Sigmoid colon (tissue), 4 donors: ENCODE results near the gene PLPP3.

Source experiments
- POLR2A ChIP-seq, 2 donors: fragments of 450-650 bp; IDR thresholded peaks; one replicate each; pipeline ENCODE4 v1.6.1; 2016; ENCODE audit warnings: antibody characterized with exemption in 2 of 2, mild to moderate bottlenecking in 2 of 2, moderate library complexity in 2 of 2
- POLR2AphosphoS5 ChIP-seq, 4 donors: sonication (generic); formaldehyde crosslinking; IDR thresholded peaks; one replicate each; pipeline ENCODE4 v1.6.1; 2017; ENCODE audit warnings: antibody characterized with exemption in 4 of 4
- TF ChIP-seq, protein P1 (sequence below), 4 experiments: fragments of 450-650 bp in 3 of 4; fragments of 200-600 bp in 1 of 4; IDR thresholded peaks; one replicate each; pipeline ENCODE4 v1.5.1; 2016 to 2019; ENCODE audit warnings: antibody characterized with exemption in 4 of 4, mild to moderate bottlenecking in 3 of 4, moderate library complexity in 2 of 4

DNA sequence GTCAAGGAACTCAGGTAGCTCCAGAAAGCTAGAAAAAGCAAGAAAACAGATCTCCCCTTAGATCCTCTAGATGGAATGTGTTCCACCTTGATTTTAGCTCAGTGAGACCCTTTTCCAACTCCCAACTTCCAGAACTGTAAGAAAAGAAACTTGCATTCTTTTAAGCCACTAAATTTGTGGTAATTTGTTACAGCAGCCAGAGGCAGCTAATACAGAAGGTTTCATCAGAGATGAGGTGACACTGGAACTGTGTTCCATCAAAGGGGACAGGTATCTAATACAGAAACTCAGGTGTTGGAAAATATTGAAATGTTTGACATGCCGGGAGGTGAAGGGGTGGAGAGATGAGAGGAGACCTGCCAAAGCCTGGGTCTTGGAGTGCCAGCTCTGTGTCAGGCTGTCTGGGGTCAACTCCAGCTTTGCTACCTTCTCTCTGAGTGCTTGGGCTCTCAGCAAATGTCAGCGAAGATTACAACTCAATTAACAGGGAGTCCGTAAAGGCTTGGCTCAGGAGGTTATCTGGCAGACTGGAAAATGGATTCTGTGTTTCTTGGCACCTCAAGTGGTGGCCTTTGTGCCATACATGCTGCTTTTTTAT lies 71.3 kb downstream of the PLPP3 start:
- TF ChIP-seq, protein P1, sequence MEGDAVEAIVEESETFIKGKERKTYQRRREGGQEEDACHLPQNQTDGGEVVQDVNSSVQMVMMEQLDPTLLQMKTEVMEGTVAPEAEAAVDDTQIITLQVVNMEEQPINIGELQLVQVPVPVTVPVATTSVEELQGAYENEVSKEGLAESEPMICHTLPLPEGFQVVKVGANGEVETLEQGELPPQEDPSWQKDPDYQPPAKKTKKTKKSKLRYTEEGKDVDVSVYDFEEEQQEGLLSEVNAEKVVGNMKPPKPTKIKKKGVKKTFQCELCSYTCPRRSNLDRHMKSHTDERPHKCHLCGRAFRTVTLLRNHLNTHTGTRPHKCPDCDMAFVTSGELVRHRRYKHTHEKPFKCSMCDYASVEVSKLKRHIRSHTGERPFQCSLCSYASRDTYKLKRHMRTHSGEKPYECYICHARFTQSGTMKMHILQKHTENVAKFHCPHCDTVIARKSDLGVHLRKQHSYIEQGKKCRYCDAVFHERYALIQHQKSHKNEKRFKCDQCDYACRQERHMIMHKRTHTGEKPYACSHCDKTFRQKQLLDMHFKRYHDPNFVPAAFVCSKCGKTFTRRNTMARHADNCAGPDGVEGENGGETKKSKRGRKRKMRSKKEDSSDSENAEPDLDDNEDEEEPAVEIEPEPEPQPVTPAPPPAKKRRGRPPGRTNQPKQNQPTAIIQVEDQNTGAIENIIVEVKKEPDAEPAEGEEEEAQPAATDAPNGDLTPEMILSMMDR (IDR thresholded peaks at IDR 0.05), result no peak
- no peak for TF ChIP-seq POLR2A (IDR thresholded peaks at IDR 0.05)
- TF ChIP-seq POLR2AphosphoS5 (IDR thresholded peaks at IDR 0.05), result no peak
